DND-41 (cell line): Measurements from ENCODE around the gene LRRC8A.

Source experiments
- ATAC-seq: fragments of 200-7000 bp; cut with Tn5 transposase; 3 replicates; pipeline ENCODE4 v1.9.1; 2021; ENCODE audit warnings: low read depth; ENCODE audit not compliant: insufficient read depth
- DNase-seq: peaks from one replicate; pipeline ENCODE4 v3.0.0-alpha.2; 2020
- H2AFZ ChIP-seq: 2 replicates; pipeline ENCODE4 v1.6.0; 2012; ENCODE audit warnings: low read depth, low read length
- H3K27ac ChIP-seq: 2 replicates; pipeline ENCODE4 v1.5.1; 2012; ENCODE audit warnings: low read length, inconsistent platforms
- H3K27me3 ChIP-seq: fragments of 200-600 bp; sonication (generic); 2 replicates; pipeline ENCODE4 v1.6.0; 2012; ENCODE audit warnings: low read length, mild to moderate bottlenecking, inconsistent platforms; ENCODE audit not compliant: insufficient read depth, poor library complexity
- H3K36me3 ChIP-seq: 2 replicates; pipeline ENCODE4 v1.5.1; 2012; ENCODE audit warnings: low read length, inconsistent platforms; ENCODE audit not compliant: insufficient read depth
- H3K4me1 ChIP-seq: 2 replicates; pipeline ENCODE4 v1.5.1; 2012; ENCODE audit warnings: mild to moderate bottlenecking, low read length; ENCODE audit not compliant: insufficient read depth
- H3K4me2 ChIP-seq: 2 replicates; pipeline ENCODE4 v1.6.0; 2012; ENCODE audit warnings: mild to moderate bottlenecking, moderate library complexity, low read length, inconsistent platforms; ENCODE audit not compliant: insufficient read depth
- H3K4me3 ChIP-seq, 2 experiments: fragments of 200-600 bp in 1 of 2; shearing (Covaris generic) in 1 of 2; 2 replicates each; pipeline ENCODE4 v1.5.1; 2012 to 2016; ENCODE audit warnings: inconsistent platforms in 2 of 2, low read length in 2 of 2, mild to moderate bottlenecking in 2 of 2, low read depth in 1 of 2, moderate library complexity in 1 of 2
- H3K79me2 ChIP-seq: 2 replicates; pipeline ENCODE4 v1.6.0; 2012; ENCODE audit warnings: low read length, inconsistent platforms; ENCODE audit not compliant: insufficient read depth
- H3K9ac ChIP-seq: 2 replicates; pipeline ENCODE4 v1.6.0; 2012; ENCODE audit warnings: low read depth, mild to moderate bottlenecking, inconsistent platforms, low read length, moderate library complexity
- H3K9me3 ChIP-seq: 2 replicates; pipeline ENCODE4 v1.5.1; 2012; ENCODE audit warnings: low read length, moderate library complexity, mild to moderate bottlenecking, inconsistent platforms; ENCODE audit not compliant: insufficient read depth, severe bottlenecking
- H4K20me1 ChIP-seq: 2 replicates; pipeline ENCODE4 v1.6.0; 2012; ENCODE audit warnings: low read length; ENCODE audit not compliant: insufficient read depth
- CTCF ChIP-seq: IDR thresholded peaks from 2 replicates; pipeline ENCODE4 v1.5.1; 2012; ENCODE audit warnings: borderline replicate concordance, low read length, moderate library complexity, mild to moderate bottlenecking; ENCODE audit not compliant: poor library complexity, severe bottlenecking; ENCODE audit errors: extremely low read depth
- EZH2 ChIP-seq: IDR thresholded peaks from 3 replicates; pipeline ENCODE4 v1.6.1; 2012; ENCODE audit warnings: borderline replicate concordance, low read depth, mild to moderate bottlenecking, moderate library complexity, low read length, inconsistent platforms; ENCODE audit not compliant: severe bottlenecking

The LRRC8A gene

GRCh38 chr9:128860937-128861336 is 21.0 kb upstream of the LRRC8A start:
- no peak for ATAC-seq

DNA sequence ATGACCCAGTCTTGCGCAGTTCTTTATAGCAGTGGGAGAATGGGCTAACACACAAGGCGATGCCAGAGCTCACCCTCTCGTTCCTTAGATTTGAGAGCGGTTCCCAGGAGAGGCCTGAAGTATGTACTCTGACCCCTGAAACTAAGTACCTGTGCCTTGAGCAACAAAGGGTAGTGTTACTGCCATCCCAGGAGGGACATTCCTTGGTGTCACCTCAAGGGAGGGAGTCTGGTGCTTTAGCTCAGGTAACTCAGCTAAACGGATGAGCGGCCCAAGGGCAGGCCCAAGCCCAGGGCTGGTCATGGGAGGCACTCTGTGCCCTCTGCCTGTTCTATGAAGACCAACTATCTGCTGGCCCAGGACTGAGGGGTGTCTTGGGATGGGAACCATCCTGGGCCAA is 20.4 kb upstream of the LRRC8A start:
- H2AFZ ChIP-seq = no peak overlapping the region
- no peak overlapping the region for H3K27ac ChIP-seq
- DNase-seq = no peak
- H3K4me2 ChIP-seq = no peak overlapping the region
- TF ChIP-seq EZH2 (no peak), CTCF (no peak)
- no peaks in the 10 kb centered on the region for H3K36me3 ChIP-seq
- no peaks in the 10 kb centered on the region for H4K20me1 ChIP-seq
- H3K4me3 ChIP-seq = no peak overlapping the region
- no peaks in the 10 kb centered on the region for H3K27me3 ChIP-seq
- H3K9ac ChIP-seq = no peak overlapping the region
- ATAC-seq = no peak
- no peaks in the 10 kb centered on the region for H3K9me3 ChIP-seq
- H3K79me2 ChIP-seq = no peaks in the 10 kb centered on the region
- 0 out of 2 replicates have a peak, but pooled peaks cover 2% of the 10 kb centered on the region for H3K4me1 ChIP-seq

More at GRCh38 chr9:128860937-128861336, 21.0 kb upstream of the LRRC8A start:
- no peak overlapping the region for H3K27ac ChIP-seq
- no peaks in the 10 kb centered on the region for H3K27me3 ChIP-seq
- no peak overlapping the region for H3K4me3 ChIP-seq
- no peaks in the 10 kb centered on the region for H3K36me3 ChIP-seq
- H4K20me1 ChIP-seq = no peaks in the 10 kb centered on the region
- H3K4me1 ChIP-seq = 0 out of 2 replicates have a peak, but pooled peaks cover 2% of the 10 kb centered on the region
- DNase-seq = no peak
- H3K9me3 ChIP-seq = no peaks in the 10 kb centered on the region
- no peak overlapping the region for H3K9ac ChIP-seq
- H2AFZ ChIP-seq = no peak overlapping the region
- no peaks in the 10 kb centered on the region for H3K79me2 ChIP-seq
- H3K4me2 ChIP-seq = no peak overlapping the region
- no peak for TF ChIP-seq CTCF

DNA sequence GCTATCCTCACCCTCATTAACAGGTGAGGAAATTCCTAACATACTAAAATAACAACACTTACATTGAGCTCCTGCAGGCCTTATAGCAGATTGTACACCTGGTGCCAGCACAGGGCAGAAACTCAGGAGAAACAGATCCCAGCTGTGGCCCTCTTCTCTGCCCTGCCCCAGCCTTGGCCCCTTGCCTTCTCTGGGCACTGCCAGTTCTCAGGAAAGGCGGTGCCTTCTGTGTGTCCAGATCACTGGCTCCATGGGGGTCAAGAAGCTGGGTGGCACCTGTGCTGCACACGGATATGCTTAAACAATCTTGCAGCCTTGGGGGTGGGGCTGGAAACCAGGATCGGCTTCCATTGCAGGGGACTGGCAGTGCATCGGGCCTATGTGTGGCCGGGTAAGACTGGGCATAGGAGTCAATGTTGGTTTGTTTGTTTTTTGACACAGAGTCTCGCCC is 19.5 kb upstream of the LRRC8A start:
- 0 out of 2 replicates have a peak, but pooled peaks cover 2% of the 10 kb centered on the region for H3K4me1 ChIP-seq
- no peaks in the 10 kb centered on the region for H3K79me2 ChIP-seq
- H3K27ac ChIP-seq = no peak overlapping the region
- TF ChIP-seq CTCF (no peak), EZH2 (no peak)
- no peak for DNase-seq
- no peak overlapping the region for H3K9ac ChIP-seq
- no peak overlapping the region for H3K4me2 ChIP-seq
- H2AFZ ChIP-seq = no peak overlapping the region
- no peaks in the 10 kb centered on the region for H3K9me3 ChIP-seq
- H3K4me3 ChIP-seq = no peak overlapping the region
- no peaks in the 10 kb centered on the region for H3K36me3 ChIP-seq
- H4K20me1 ChIP-seq = no peaks in the 10 kb centered on the region
- H3K27me3 ChIP-seq = no peaks in the 10 kb centered on the region
- no peak for ATAC-seq

DNA sequence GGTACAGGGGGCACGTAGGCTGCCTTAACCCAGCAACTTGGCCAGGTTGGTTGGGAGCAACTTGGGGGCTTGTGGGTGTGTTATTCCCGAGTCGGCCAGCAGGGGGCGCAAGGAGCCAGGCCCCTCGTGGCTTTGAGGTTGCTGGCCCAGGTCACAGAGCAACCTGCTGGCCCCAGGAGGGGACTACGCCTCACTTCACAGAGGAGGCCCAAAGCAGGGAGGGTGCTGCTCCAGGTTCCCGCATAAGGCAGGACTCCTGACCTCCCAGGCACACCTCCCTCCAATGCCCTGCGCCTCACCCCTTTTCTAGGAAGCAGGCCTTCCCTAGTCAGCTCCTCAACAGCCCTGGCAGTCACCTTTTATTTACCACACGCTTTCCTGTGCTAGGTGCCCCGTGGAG is 18.3 kb upstream of the LRRC8A start:
- Histone ChIP-seq H3K79me2 (no peaks in the 10 kb centered on the region), H2AFZ (peak overlapping the region; percentile 52; the same call in 1 of the 2 replicates), H3K27ac (no peak overlapping the region), H3K9me3 (no peaks in the 10 kb centered on the region), H3K4me2 (no peak overlapping the region), H4K20me1 (no peaks in the 10 kb centered on the region), H3K36me3 (no peaks in the 10 kb centered on the region), H3K9ac (no peak overlapping the region), H3K27me3 (no peaks in the 10 kb centered on the region), H3K4me3 (no peak overlapping the region), H3K4me1 (0 out of 2 replicates have a peak, but pooled peaks cover 2% of the 10 kb centered on the region)
- peak; percentile 93 for ATAC-seq
- TF ChIP-seq EZH2 (no peak), CTCF (peak; percentile 90)
- peak; percentile 79 for DNase-seq
